ENCODE measurements around the gene VPS9D1.
A peak's percentile ranks its signal among the peaks of the same experiment; 100 is the strongest.
"Not testable (repeated sequence)": the region's sequence is repeated elsewhere in the genome, so short reads cannot be mapped to it uniquely, and the experiment has no call there.

VPS9D1 gene

GRCh38 chr16:89693289-89693731, 27.4 kb downstream of the VPS9D1 start:
- Histone ChIP-seq H3K27me3 (ENCODE audit: insufficient read depth, insufficient read length) (no peaks in the 10 kb centered on the region), H3K36me3 (ENCODE audit: insufficient read depth, insufficient read length, low read length) (peaks cover 92% of the 10 kb centered on the region), H3K4me1 (ENCODE audit: insufficient read depth, insufficient read length) (peaks cover 38% of the 10 kb centered on the region), H3K4me3 (ENCODE audit: insufficient read length, low read depth) (no peak overlapping the region), H3K9ac (ENCODE audit: insufficient read length, low read depth) (no peak overlapping the region), H3K9me3 (ENCODE audit: insufficient read depth, low read length) (no peaks in the 10 kb centered on the region)
- no peak for TF ChIP-seq SUZ12 (IDR thresholded peaks at IDR 0.05; ENCODE audit: extremely low read depth, insufficient read depth, insufficient read length)
- TF ChIP-seq ZNF274 (IDR thresholded peaks at IDR 0.05; ENCODE audit: low read depth, low read length): no peak
- no peak for TF ChIP-seq YY1 (IDR thresholded peaks at IDR 0.05; ENCODE audit: insufficient read depth, insufficient read length)
- DNase-seq (ENCODE audit: low read depth, low spot score): no peak

- Histone ChIP-seq H3K27me3 (ENCODE audit: insufficient read depth, insufficient read length) (no peaks in the 10 kb centered on the region), H3K9me3 (ENCODE audit: insufficient read depth, low read length) (no peaks in the 10 kb centered on the region), H3K4me1 (ENCODE audit: insufficient read depth, insufficient read length) (peaks cover 36% of the 10 kb centered on the region), H3K4me3 (ENCODE audit: insufficient read length, low read depth) (no peak overlapping the region), H3K9ac (ENCODE audit: insufficient read length, low read depth) (no peak overlapping the region), H3K36me3 (ENCODE audit: insufficient read depth, insufficient read length, low read length) (peaks cover 86% of the 10 kb centered on the region)
- no peak for DNase-seq (ENCODE audit: low read depth, low spot score)
- TF ChIP-seq YY1 (IDR thresholded peaks at IDR 0.05; ENCODE audit: insufficient read depth, insufficient read length) (no peak), SUZ12 (IDR thresholded peaks at IDR 0.05; ENCODE audit: extremely low read depth, insufficient read depth, insufficient read length) (no peak), ZNF274 (IDR thresholded peaks at IDR 0.05; ENCODE audit: low read depth, low read length) (no peak)
These were observed 28.6 kb downstream of the VPS9D1 start for GRCh38 chr16:89691986-89692569.

GRCh38 chr16:89691231-89691985, 29.3 kb downstream of the VPS9D1 start:
- TF ChIP-seq YY1 (IDR thresholded peaks at IDR 0.05; ENCODE audit: insufficient read depth, insufficient read length) (no peak), SUZ12 (IDR thresholded peaks at IDR 0.05; ENCODE audit: extremely low read depth, insufficient read depth, insufficient read length) (no peak), ZNF274 (IDR thresholded peaks at IDR 0.05; ENCODE audit: low read depth, low read length) (no peak)
- no peak for DNase-seq (ENCODE audit: low read depth, low spot score)
- H3K9me3 ChIP-seq (ENCODE audit: insufficient read depth, low read length): no peaks in the 10 kb centered on the region
- peaks cover 33% of the 10 kb centered on the region for H3K4me1 ChIP-seq (ENCODE audit: insufficient read depth, insufficient read length)
- no peaks in the 10 kb centered on the region for H3K27me3 ChIP-seq (ENCODE audit: insufficient read depth, insufficient read length)
- H3K4me3 ChIP-seq (ENCODE audit: insufficient read length, low read depth): no peak overlapping the region
- H3K36me3 ChIP-seq (ENCODE audit: insufficient read depth, insufficient read length, low read length): peaks cover 79% of the 10 kb centered on the region
- peak overlapping the region; percentile 74 for H3K9ac ChIP-seq (ENCODE audit: insufficient read length, low read depth)

- peaks cover 28% of the 10 kb centered on the region for H3K4me1 ChIP-seq (ENCODE audit: insufficient read depth, insufficient read length)
- peaks cover 4% of the 10 kb centered on the region; the same call in 1 of the 2 replicates for H3K9me3 ChIP-seq (ENCODE audit: insufficient read depth, low read length)
- H3K9ac ChIP-seq (ENCODE audit: insufficient read length, low read depth): no peak overlapping the region
- H3K36me3 ChIP-seq (ENCODE audit: insufficient read depth, insufficient read length, low read length): peaks cover 77% of the 10 kb centered on the region
- DNase-seq (ENCODE audit: low read depth, low spot score): no peak
- no peak overlapping the region for H3K4me3 ChIP-seq (ENCODE audit: insufficient read length, low read depth)
- H3K27me3 ChIP-seq (ENCODE audit: insufficient read depth, insufficient read length): no peaks in the 10 kb centered on the region
- no peak for TF ChIP-seq ZNF274 (IDR thresholded peaks at IDR 0.05; ENCODE audit: low read depth, low read length)
- no peak for TF ChIP-seq YY1 (IDR thresholded peaks at IDR 0.05; ENCODE audit: insufficient read depth, insufficient read length)
- no peak for TF ChIP-seq SUZ12 (IDR thresholded peaks at IDR 0.05; ENCODE audit: extremely low read depth, insufficient read depth, insufficient read length)
These were observed 30.3 kb downstream of the VPS9D1 start for GRCh38 chr16:89690392-89690901.

GRCh38 chr16:89689621-89690020, 31.1 kb downstream of the VPS9D1 start:
- H3K4me1 ChIP-seq (ENCODE audit: insufficient read depth, insufficient read length): peaks cover 21% of the 10 kb centered on the region
- peaks cover 70% of the 10 kb centered on the region for H3K36me3 ChIP-seq (ENCODE audit: insufficient read depth, insufficient read length, low read length)
- H3K4me3 ChIP-seq (ENCODE audit: insufficient read length, low read depth); H3K9ac ChIP-seq (ENCODE audit: insufficient read length, low read depth); H3K27me3 ChIP-seq (ENCODE audit: insufficient read depth, insufficient read length); DNase-seq (ENCODE audit: low read depth, low spot score): not testable (repeated sequence)
- H3K9me3 ChIP-seq (ENCODE audit: insufficient read depth, low read length): peaks cover 12% of the 10 kb centered on the region; the same call in 1 of the 2 replicates

GRCh38 chr16:89689142-89689541, 31.6 kb downstream of the VPS9D1 start:
- TF ChIP-seq ZNF274 (IDR thresholded peaks at IDR 0.05; ENCODE audit: low read depth, low read length) (no peak), YY1 (IDR thresholded peaks at IDR 0.05; ENCODE audit: insufficient read depth, insufficient read length) (no peak), SUZ12 (IDR thresholded peaks at IDR 0.05; ENCODE audit: extremely low read depth, insufficient read depth, insufficient read length) (no peak)
- H3K4me1 ChIP-seq (ENCODE audit: insufficient read depth, insufficient read length): peaks cover 17% of the 10 kb centered on the region
- no peaks in the 10 kb centered on the region for H3K27me3 ChIP-seq (ENCODE audit: insufficient read depth, insufficient read length)
- no peak overlapping the region for H3K4me3 ChIP-seq (ENCODE audit: insufficient read length, low read depth)
- H3K36me3 ChIP-seq (ENCODE audit: insufficient read depth, insufficient read length, low read length): peaks cover 66% of the 10 kb centered on the region
- H3K9me3 ChIP-seq (ENCODE audit: insufficient read depth, low read length): peaks cover 14% of the 10 kb centered on the region; the same call in 1 of the 2 replicates
- H3K9ac ChIP-seq (ENCODE audit: insufficient read length, low read depth): no peak overlapping the region
- no peak for DNase-seq (ENCODE audit: low read depth, low spot score)

- Histone ChIP-seq H3K27me3 (ENCODE audit: insufficient read depth, insufficient read length) (no peaks in the 10 kb centered on the region), H3K36me3 (ENCODE audit: insufficient read depth, insufficient read length, low read length) (peaks cover 62% of the 10 kb centered on the region), H3K4me3 (ENCODE audit: insufficient read length, low read depth) (no peak overlapping the region), H3K9ac (ENCODE audit: insufficient read length, low read depth) (no peak overlapping the region), H3K9me3 (ENCODE audit: insufficient read depth, low read length) (peaks cover 18% of the 10 kb centered on the region; the same call in 1 of the 2 replicates), H3K4me1 (ENCODE audit: insufficient read depth, insufficient read length) (peaks cover 17% of the 10 kb centered on the region)
- TF ChIP-seq SUZ12 (IDR thresholded peaks at IDR 0.05; ENCODE audit: extremely low read depth, insufficient read depth, insufficient read length) (no peak), ZNF274 (IDR thresholded peaks at IDR 0.05; ENCODE audit: low read depth, low read length) (no peak), YY1 (IDR thresholded peaks at IDR 0.05; ENCODE audit: insufficient read depth, insufficient read length) (no peak)
- DNase-seq (ENCODE audit: low read depth, low spot score): no peak
These were observed 32.3 kb downstream of the VPS9D1 start for GRCh38 chr16:89688395-89688794.

Data from NT2/D1 (cell line).